Inflammatory macrophage treated with lipopolysaccharide for 4 hours (primary cell): ENCODE results near the gene TMEM63C.

Source experiments
- DNase-seq: peaks from one replicate; pipeline ENCODE4 v3.0.0-alpha.2; 2020

Gene TMEM63C, protein sequence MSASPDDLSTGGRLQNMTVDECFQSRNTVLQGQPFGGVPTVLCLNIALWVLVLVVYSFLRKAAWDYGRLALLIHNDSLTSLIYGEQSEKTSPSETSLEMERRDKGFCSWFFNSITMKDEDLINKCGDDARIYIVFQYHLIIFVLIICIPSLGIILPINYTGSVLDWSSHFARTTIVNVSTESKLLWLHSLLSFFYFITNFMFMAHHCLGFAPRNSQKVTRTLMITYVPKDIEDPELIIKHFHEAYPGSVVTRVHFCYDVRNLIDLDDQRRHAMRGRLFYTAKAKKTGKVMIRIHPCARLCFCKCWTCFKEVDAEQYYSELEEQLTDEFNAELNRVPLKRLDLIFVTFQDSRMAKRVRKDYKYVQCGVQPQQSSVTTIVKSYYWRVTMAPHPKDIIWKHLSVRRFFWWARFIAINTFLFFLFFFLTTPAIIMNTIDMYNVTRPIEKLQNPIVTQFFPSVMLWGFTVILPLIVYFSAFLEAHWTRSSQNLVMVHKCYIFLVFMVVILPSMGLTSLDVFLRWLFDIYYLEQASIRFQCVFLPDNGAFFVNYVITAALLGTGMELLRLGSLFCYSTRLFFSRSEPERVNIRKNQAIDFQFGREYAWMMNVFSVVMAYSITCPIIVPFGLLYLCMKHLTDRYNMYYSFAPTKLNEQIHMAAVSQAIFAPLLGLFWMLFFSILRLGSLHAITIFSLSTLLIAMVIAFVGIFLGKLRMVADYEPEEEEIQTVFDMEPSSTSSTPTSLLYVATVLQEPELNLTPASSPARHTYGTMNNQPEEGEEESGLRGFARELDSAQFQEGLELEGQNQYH

DNA sequence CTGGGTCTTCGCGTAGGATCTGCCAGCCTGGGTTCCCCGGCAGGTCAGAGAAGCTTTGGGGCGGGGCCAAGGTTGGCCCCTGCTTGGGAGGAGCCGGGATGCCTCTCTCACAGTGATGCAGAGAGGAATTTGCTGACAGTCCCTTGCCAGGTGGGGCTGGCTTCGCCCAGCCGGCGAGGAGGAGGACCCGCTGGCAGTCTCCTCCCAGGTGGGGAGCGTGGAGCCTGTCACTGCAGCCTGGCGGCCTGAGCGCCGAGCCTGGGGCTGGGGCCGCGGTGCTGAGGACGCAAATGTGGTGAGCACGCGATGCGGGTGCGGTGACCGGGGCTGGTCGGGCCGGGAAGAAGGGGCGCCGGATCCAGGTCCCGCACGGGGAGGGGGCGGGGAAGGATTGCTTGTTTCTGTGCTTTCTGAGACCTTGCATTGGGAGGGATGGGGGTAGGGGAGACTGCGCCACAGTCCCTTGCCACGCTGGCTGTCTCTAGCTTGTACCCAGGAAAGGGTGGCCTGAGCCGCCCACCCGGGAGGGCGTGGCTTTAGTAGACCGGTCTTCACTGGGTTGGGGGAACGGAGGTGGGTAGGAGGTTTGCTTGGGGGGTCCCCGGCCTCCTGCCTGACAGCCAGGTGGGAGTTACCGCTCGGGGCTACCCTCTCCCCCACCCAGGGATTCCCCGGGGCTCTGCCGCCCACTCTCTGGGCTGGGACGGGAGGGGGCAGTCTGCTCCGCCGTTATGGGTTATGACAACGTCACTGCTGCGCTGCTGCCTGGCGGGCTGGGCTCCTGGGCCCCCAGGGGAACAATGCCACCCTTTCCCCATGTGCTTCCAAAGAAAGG, at the start of gene TMEM63C:
TMEM63C (plus strand) TSS at position 196 of the 835 bp plus-strand sequence. CDS start 37,016 bp downstream, outside the sequence.
- no peak for DNase-seq

GRCh38 chr14:77131871-77132486, 49.6 kb upstream of the TMEM63C start:
- DNase-seq: no peak

DNA sequence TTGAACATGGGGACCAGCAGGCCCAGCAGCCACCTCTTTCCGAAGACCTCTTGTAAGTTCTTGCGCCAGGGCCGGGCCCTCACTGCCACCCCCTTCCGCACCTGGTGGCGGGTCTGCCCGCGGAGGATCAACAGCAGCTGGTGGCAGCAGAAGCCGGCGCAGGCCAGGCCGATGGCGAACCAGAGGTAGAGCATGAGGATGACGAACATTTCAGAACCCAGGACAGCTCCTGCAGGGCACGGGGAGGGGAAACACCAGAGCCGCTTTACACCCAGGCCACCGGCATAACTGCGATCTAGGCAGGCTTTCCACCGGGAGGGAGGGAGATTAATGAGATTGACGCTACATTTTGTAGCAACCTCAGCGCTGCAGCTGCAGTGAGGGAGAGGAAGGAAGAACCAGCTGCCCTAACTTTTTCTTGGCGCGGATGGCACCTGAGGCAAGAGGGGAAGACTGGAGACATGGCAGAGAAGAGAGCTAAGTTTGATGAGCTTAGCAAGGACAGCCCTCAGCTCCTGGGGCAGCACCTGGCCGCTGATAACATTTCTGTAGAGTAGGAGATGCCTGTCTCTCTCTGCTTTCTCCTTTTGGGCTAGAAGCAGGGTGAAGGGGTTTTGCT, 47.8 kb upstream of the TMEM63C start:
- peak; percentile 47 for DNase-seq

DNA sequence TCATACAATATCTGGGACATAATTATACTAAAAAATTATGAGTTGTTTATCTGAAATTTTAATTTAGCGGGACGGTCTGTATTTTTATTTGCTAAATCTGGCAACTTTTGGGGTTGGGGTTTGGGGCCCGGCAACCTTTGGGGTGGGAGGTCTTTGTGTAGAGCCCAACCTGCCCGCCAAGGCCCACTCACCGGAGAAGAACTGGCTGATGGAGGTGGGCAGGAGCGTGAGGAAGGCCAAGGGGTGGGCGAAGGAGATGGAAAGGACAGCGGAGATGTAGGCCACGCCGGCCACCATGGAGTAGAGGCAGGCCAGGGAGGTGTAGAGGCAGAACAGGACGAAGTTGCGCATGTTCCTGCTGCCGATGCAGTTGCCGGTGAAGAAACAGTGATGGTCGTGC, 42.6 kb upstream of the TMEM63C start:
- no peak for DNase-seq

DNA sequence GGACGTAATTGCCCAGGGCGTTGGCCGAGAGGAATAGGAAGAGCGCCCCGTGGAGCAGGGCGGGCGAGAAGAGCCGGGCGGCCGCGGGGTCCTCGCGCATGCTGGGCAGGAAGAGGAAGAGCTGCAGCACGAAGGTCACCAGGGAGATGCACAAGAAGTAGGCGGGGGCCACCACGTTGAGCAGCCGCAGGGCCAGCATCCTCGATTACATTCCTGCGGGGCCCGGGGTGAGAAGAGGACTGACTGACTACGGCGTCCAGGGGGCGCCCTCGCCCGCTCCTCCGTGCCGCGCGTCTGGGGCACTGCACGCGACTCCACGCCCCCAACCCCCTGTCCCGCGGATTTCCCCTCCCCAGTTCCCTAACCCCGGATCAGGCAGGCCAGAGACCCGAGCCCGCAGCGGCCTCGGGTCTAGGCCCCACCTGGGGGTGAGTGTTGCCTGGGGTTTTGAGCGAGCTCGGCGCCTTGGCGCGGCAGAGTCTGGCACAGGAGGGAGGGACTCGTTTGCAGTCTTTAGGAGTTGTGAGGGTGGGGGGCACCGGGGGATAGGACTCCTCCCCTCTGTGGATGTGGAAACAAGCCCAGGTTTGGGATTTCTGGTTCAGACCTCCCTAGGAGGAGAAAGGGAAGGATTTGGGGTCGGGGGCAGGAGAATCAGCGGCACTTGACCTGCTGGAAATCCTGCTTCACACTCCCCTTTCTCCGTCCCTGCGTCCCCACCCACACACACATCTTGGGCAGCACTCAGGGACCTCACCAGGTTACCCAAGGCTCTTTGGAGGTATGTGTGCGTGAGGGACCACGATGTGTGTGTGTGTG, 41.8 kb upstream of the TMEM63C start:
- DNase-seq: peak; percentile 18

- DNase-seq: no peak
Measured at GRCh38 chr14:77140359-77141213, 41.0 kb upstream of the TMEM63C start.

DNA sequence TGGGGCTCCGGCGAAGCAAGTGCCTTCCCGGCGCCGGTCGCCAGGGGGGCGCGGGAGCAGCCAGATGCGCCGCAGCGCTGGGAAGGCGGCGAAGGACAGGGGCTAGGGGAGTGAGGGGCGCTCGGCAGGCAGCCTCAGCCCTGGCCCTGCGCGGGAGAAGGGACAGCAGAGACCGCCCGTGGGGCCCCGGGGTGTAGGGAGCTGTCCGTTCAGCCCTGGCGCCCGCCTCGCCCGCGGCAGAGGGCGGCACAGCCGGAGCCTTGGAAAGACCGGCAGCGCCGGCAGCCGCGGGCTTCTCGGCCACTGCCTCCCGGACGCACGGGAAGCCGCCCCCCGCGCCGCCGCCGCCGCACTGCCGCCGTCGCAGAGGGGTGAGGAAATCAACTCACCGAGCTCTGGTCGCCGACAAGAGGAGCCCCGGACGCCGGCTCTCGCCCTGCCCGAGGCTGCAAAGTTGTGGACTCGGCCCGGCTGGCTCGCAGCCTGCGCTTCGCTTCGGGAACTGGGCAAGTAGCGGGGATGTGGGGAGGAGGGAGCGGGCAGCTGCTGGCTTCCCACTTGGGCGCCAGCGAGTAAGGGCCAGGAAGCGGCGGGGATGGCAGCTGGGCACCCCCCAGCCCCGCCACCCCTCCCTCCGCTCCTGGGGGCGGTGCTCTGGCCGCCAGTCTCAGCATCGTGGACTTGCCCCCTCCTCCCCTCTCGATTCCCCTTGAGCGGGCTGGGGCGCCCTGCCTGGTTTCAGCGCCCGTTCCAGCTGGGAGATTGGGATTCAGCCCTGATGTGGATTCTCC, 40.2 kb upstream of the TMEM63C start, which contains the start of gene ZDHHC22:
ZDHHC22 (minus strand) TSS at position 578 of the 791 bp plus-strand sequence. CDS start 2,053 bp downstream, outside the sequence.
- no peak for DNase-seq

DNA sequence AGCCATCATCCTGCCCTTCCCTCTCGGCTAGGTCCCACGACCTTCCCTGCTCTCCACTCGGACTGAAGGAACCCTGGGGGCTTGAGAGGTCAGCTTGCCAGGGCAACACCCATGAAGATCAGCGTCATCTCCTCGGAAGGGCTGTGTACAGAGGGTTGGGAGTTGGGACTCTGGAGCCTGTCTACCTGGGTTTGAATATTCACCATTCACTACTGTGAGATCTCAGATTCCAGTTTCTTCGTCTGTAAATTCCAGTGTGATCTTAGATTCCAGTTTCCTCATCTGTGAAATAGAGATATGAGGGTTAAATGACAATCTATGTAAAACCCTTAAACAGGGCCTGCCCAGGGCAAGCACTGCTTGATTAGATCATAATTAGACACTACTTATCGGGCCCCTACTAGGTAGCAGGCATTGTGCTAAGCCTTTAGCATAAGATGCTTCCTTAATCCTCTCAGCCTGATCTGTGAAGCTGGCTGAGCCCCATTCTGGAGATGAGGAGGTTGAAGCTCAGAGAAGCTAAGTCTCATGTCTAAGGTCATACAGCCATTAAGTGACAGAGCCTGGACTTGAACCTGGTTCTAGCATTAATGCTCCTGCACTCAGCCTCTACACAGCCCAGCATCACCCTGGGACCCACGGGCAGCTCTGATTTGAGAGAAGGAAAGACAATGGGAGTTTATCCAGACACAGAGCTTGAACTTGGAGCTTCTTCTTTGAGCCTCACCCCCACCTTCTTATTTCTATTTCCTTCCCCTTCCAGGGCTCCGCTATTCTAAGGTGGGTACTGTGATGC, 39.4 kb upstream of the TMEM63C start:
- no peak for DNase-seq

- no peak for DNase-seq
Measured at GRCh38 chr14:77143071-77143470, 38.5 kb upstream of the TMEM63C start.

DNA sequence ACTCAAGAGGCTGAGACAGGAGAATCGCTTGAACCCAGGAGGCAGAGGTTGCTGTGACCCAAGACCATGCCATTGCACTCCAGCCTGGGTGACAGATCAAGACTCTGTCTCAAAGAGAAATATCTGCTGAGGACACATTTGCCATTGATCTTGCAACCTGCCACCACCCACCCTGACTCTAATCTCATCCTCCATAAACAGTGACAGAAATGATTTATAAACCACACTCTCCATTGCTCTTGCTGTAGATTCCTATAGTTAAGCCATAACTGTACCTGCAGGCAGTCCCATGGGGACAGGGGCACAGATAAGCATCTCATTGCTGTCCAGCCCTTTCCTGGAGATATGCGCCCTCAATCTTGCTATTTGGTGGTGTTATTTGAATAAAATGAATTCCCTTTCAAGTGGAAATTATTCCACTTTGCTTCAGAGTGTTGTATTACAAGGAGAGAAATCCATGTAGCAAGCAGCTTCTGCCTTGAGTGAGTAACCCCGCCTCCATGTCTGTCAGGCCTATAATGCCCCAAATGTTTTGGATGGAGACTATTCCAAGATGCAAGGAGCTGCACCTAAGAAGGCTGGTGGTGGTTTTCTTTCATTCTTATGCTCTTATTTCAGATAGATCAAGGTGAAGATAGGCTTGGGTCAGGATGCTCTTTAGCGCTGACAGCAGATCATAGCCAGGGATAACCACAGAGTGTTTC, 37.0 kb upstream of the TMEM63C start:
- no peak for DNase-seq

- no peak for DNase-seq
Measured at GRCh38 chr14:77145975-77146740, 35.4 kb upstream of the TMEM63C start.

DNA sequence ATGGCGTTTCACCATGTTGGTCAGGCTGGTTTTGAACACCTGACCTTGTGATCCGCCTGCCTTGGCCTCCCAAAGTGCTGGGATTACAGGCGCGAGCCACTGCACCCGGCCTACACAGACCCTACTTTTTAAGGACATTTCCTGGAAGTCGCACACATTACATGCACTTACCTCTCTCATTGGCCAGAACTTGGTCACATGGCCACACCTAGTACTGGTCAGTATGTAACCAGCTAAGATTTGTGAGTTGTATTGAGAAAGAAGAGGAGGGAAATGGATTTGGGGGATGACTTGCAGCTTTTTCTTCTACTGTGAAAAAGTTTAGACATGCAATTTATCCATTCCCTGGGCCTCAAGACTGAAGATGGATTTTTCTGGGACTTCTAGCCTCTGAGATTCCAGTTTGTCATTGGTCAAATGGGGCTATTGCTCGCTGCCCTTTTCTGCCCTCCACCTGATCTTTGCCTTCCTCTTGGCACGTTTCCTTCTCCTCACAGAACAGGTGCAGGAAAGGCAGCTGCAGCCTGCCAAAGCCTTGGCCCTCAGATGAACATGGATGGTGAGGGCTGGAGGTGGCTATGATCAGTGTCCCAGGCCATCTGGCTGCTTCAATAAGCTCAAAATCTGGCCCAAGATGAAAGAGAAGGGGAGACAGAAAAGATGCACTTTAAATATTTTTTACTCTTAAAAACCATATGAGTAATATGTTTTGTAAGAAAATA, 32.9 kb upstream of the TMEM63C start:
- no peak for DNase-seq

- DNase-seq: no peak
Measured at GRCh38 chr14:77151245-77151644, 30.4 kb upstream of the TMEM63C start.

DNA sequence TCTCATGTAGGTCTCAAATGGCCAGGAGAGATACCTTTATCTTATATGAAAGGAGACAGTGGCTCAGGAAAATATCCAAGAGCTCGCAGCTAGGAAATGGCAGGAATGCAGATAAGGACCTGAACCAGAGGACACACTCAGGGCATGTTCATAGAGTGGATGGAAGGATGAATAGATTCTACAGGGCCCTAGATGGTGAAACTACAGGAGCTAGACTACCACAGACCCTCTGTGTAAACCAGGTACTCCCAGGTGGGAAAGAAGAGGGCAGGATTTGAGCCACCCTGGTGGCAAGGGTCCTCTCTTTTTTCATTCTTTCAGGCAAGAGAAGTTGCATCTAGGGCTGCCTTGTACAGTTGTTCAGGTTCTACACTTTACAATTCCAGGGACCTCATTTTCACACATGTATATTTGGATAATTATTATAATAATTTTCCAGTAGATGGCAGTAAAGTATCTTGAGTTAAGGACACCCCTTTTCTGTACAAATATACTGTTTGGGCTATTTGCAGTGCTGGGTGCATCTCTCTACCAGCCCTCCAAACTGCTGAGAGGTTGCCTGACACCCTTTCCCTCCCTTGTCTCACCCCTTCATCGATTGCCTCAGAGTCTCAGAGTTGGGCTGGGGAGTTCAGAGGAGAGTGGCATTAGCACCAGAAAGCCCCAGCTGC, 29.5 kb upstream of the TMEM63C start:
- DNase-seq: peak; percentile 54

- no peak for DNase-seq
Measured at GRCh38 chr14:77153802-77154201, 27.8 kb upstream of the TMEM63C start.

DNA sequence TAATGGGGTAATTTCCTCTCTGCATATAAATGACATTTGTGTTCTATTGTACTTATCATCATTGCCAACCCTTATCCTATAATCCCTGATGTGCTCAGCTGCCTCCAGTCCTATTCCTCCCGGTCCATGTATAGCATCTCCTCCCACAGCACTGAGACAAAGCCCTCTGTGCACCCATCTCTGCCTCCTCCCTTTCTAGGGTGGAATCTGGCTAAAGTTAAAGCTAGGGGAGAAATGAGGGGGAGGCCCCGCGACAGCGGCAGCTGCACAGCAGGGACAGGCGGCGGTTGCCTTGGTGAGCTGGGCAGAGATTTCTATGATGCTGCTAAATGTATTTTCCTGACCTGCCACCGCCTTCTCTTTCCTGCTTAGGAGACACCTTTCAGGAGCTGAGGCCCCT, 27.2 kb upstream of the TMEM63C start:
- no peak for DNase-seq
